Stimulated activated CD4-positive, alpha-beta T cell treated with anti-CD3 and anti-CD28 coated beads, Interleukin-4, amount 100 ng/mL, for 1 hour (primary cell): ENCODE results near the gene PCAT6.
"Not testable (repeated sequence)": the region's sequence is repeated elsewhere in the genome, so short reads cannot be mapped to it uniquely, and the experiment has no call there.

Source experiments
- DNase-seq: peaks from one replicate; pipeline ENCODE4 v3.0.0-alpha.2; 2020

PCAT6 gene

GRCh38 chr1:202807926-202808757 is 2.6 kb upstream of the PCAT6 start, which contains the start of gene KDM5B:
TSS of gene KDM5B (minus strand) at chr1:202808421. CDS start at chr1:202808305, 116 bp downstream.
- DNase-seq, result peak; percentile 75

GRCh38 chr1:202809597-202810159 is 1.1 kb upstream of the PCAT6 start:
- DNase-seq, result no peak

GRCh38 chr1:202810193-202810614 is 550 bp upstream of the PCAT6 start:
- DNase-seq, result no peak

GRCh38 chr1:202811296-202812175 is 782 bp downstream of the PCAT6 start:
- peak; percentile 27 for DNase-seq

- no peak for DNase-seq
These were observed 1.6 kb downstream of the PCAT6 start for GRCh38 chr1:202812176-202813026.

- no peak for DNase-seq
These were observed 4.4 kb downstream of the PCAT6 start for GRCh38 chr1:202815120-202815519.

GRCh38 chr1:202818819-202819218 is 8.1 kb downstream of the PCAT6 start:
- DNase-seq, result no peak

- no peak for DNase-seq
These were observed 10.7 kb downstream of the PCAT6 start for GRCh38 chr1:202821467-202821866.

GRCh38 chr1:202825748-202826147 is 15.0 kb downstream of the PCAT6 start:
- no peak for DNase-seq

- not testable (repeated sequence) for DNase-seq
These were observed 18.5 kb downstream of the PCAT6 start for GRCh38 chr1:202829223-202829622.

- no peak for DNase-seq
These were observed 21.2 kb downstream of the PCAT6 start for GRCh38 chr1:202831906-202832305.

- peak; percentile 12 for DNase-seq
These were observed 24.2 kb downstream of the PCAT6 start for GRCh38 chr1:202834771-202835547.

GRCh38 chr1:202835548-202836072 is 24.9 kb downstream of the PCAT6 start:
- DNase-seq, result no peak

- DNase-seq, result no peak
These were observed 26.1 kb downstream of the PCAT6 start for GRCh38 chr1:202836623-202837403.

- no peak for DNase-seq
These were observed 27.1 kb downstream of the PCAT6 start for GRCh38 chr1:202837746-202838262.

- no peak for DNase-seq
These were observed 32.3 kb downstream of the PCAT6 start for GRCh38 chr1:202843081-202843480.

GRCh38 chr1:202844259-202844658 is 33.5 kb downstream of the PCAT6 start:
- no peak for DNase-seq

GRCh38 chr1:202844935-202845334 is 34.2 kb downstream of the PCAT6 start:
- DNase-seq, result no peak

- DNase-seq, result no peak
These were observed 37.4 kb downstream of the PCAT6 start for GRCh38 chr1:202848191-202848542.
